ENCODE results near the gene MOB3C.
A peak's percentile ranks its signal among the peaks of the same experiment; 100 is the strongest.

Gene MOB3C

DNA sequence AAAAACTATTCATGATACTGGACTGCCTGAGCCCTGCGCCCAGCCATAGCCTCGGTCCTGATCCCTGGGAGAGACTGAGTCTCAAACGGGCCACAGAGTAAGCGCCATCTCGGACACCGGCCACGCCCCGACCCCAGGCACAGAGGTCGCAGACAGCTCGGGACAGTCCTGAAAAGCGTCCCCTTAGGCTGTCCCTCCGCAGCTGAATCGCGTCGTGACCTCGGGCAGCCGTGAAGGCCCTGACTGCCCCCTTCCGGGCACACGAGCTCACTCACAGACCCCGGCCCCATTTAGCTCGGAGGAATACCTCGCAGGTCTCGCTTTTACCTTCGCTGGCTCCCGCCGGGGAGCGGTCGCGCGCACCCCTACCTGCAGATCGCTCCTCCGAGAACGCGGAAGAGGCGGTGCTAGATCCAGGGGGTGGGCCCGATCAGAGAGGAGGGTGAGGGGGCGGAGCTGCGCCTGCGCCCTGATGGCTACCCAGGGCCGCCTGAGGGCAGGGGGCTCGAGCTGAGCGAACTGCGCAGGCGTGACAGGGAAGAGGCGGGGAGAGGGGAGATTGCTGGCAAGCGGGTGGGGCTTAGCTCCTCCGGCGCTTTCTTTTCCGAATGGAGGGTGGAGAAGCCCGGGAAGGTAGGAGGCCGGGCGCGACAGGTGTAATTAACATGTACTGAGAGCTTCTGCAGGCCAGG, 12.6 kb downstream of the MOB3C start, which contains the start of gene MKNK1:
Gene MKNK1 (minus strand): TSS at position 411 of the 692 bp plus-strand sequence. CDS start 20,941 bp downstream, outside the sequence.
- peak; percentile 97 for DNase-seq

DNA sequence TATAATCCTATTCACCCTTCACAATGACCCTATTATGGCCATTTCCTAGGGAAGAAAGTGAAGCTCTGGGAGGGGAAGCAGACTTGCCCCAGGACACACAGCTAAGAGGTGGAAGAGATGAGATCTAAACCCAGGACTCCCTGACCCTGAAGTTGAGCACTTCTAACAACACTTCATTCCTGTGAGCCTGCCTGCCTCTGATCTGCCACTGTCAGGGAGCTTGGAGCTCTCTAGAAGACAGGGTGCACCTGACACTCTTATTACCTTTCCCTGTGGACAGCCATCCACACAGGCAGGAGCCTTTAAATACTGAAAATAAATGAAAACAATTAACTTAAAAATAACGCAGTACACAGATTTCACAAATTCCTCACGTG, 13.1 kb downstream of the MOB3C start:
- DNase-seq: no peak

DNA sequence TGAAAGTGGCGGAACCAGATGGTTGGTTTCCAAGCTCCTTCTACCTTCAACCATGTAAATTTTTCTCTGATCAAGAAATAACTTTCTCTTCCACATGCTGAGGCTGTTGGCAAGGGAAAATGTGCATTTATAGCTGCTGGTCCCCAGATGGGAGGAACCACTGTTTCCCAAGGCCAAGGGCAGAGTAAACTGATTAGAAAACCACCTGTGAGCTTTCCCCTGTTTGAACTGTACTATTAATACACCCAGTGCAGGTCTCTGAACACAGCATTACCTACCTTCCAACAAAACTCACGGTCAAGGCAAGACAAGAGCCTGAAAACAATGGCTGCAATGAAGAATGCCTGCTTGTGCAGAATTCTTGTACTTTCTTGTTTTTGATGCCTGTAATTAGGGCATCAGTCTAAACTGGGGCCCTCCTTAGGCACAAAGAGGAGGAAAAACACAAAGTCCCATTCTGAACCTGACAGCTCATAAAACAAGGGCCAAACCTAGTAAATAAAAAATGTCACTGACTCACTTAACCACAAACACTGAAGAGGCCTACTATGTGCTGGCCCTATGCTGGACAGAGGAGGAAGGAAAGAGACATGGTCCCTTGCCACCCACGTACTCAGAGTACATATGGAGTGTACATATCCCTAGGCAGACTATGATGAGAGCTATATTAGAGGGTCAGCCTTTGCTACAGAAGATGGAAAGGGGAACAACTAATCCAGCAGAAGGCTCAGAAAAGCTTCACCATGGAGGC, 15.2 kb downstream of the MOB3C start:
- no peak for DNase-seq

DNA sequence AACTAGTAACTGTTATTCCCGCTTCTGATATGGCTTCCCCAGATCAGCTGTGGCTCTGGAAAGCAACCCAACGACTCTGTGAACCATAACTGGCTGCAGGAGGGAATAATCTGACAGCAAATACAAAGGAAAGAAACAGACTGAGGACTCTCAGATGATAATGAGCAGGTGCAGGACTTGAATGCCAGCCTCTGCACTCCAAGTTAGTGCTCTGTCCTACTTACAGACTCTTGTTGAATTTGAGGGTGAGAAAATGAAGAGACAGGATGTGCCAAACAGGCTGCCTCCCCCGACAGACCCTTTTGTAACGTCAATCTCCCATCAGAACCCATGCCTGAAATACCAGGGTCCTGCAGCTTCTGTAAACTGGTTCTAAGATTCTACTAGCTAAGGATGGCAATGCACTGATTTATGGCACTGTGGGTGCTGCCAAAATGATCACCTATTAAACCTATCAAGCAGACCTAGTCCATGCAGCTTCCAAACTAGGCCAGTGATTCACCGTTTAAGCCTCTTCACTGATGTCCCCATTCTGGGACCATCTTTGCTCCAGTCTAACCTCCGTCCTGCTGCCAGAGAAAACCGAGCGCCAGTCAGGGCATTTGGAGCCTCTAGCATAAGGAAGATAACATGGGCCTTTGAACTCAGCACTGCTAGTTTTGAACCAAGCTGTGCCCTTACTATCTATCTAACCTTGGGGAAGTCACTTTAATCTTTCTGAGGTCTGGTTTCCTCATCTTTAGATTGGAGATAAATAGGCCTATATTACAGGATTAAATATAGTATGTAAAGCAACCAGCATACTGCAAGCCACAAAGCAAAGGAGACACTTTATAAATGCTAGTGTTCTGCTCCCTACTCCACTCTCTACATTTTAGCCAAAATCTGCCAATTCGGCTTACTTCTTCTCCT, 17.3 kb downstream of the MOB3C start:
- DNase-seq: no peak

DNA sequence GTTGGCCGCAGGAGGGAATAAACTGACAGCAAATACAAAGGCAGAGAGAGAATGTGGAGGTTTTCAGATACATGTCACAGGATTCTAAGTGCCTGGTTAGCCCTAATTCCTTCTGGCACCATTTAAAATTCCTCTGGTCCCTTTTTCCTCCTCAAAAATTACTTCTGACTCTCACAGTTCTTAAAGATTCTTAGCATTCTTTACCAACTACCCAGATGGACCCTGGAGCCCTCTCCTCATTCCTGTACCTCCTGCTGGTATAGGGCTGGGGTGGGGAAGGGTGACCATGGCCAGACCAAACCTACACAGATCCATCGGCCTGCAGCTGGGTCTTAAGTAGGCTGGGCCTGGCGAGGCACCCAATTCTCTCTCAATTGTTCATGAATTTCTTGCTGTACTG, 19.8 kb downstream of the MOB3C start:
- no peak for DNase-seq

DNA sequence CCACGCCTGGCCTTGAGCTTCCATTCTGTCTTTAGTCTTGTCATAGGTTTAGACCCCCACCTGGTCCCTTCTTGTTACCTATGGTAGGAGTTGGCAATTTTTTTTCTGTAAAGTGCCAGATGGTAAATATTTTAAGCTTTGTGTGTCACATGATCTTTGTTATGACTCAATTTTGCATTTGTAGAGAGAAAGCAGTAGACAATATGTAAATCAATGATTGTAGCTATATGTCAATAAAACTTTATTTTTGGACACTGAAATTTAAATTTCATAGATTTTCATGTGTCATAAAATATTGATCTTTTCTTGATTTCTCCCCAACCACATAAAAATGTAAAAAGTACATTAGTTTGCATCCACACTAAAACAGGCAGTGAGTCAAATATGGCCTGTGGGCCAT, 20.6 kb downstream of the MOB3C start:
- no peak for DNase-seq

DNA sequence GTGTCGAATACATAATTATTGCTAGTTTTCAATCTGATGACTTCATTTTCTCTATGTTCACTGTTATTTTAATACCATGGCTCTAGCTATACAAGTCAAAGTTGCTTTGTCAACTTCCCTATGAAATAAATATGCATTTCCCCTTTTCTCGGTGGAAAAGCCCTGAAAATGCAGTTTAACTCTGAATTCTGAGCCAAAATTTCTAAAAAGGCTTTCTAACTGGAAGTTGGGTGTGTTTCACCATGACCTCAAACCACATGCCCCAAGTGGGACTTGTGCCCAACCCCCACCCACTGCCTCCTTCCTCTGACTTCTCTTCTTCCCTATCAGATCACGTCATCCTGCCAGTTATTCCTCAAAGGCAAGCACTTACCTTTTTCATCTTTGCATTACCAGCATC, 21.5 kb downstream of the MOB3C start:
- DNase-seq: no peak

DNA sequence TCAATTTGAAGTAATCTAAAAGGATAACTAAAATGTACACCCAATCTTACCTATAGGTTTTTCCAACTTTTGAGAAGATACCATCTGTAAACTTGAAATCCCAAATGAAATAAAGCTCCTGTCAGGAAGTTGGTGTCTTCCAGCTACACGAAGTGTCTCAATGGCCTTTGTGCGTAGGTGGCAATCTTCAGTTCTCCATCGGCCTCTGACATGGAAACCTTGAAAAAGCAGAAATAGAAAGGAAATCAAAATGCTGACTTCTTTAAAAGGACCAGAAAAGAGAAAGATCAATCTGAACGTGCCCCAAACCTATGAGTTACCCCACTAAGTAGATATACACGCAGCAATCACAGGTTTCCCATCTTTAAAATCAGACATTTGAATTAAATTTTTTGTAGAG, 22.5 kb downstream of the MOB3C start:
- no peak for DNase-seq

DNA sequence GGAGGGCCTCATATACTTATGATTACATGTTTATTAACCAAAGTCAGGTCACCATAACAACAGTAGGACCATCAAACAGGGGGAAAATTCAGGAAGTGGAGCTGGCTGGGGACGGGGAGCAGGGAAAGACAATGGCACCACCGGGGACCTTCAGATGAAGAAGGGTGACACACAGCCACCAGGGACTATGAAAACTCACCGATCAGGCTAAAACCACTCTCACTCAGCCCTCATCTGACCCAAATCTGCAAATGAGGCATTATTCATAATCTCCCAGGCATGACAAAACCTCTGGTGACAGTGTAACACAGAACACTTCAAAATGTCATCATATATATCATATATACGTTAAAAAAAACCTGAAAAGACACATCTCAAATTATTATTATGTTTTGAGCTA, 23.8 kb downstream of the MOB3C start:
- no peak for DNase-seq

DNA sequence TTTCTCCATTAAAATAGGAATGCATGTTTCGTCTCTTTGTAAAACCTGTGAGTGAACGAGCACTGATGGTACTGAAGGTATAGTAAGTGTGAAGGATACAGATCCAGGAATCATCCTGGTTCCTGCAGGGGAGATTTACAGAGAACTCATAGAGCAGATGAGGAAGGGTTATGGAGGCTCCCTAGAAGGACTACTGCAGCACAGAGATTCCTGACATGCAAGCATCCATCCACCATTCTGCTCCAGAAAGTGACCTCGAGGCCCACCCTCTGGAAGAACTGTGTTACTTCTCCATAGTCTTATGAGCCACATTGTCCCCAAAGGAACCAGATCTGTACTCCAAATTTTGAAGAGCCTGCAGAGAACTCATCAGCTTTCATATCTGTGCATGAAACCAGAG, 27.1 kb downstream of the MOB3C start:
- no peak for DNase-seq

DNA sequence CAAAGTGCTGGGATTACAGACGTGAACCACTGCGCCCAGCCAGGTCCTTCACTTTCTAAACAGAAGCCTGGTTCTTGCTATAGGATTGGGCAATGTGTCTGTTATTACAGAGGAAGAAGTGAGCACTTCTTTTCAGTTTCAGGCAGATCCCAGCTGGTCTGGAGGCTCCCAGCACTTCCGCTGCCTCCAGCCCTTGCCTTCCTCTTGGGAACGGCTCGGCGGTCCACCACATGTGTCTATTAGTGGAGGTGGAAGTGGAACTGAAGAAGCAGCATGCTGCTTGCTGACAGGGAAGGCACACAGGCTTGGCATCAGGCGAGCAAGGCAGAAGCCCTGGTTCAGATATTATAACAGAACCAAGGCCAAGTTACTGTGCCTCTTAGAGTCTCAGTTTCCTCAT, 29.5 kb downstream of the MOB3C start:
- no peak for DNase-seq

DNA sequence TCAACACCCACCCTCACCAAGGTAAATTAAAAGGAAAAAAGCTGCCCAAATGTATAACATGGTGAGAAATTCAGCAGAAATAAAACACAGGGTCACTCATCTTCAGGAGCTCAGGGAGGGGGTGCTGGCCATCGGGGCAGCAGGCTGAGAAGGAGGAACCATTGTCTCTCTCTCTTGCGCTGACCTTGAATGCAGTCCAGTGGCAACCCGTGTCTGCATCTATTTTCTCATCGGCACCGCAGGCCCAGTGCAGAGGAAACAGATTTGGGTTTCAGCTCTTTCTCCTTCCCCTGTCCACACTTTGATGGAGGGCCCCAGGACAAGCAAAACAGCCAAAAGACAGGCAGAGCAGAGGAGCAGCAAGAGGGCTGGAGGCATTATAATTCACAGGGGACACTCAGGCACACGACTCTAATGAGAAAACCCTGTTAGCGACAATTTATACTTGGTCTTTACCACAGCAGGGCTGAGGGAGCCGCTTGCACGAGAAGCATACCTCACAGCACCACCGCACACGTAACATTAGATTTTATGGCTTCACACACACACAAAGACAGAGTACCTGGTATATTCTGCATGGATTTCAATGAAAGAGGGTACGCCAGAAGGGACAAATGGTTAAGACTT, 31.2 kb downstream of the MOB3C start:
- no peak for DNase-seq

DNA sequence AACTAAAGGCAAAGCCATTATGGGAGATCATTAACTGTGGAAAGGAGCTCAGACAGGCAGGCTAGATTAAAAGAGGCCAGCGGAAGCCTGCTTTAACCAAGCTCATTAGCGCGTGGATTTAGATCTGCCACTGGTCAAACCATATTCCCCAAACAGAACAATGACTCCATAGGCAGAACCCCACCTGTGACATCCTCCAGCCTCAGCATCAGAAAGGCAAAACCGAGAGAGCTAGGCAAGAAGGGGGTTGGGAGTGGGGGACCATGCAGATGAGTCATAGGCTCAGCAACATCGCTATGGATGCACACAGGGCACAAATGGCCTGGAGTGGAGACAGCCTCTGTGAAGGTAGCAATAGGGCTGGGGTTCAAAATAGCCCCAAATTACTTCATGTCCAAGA, 33.1 kb downstream of the MOB3C start:
- no peak for DNase-seq

DNA sequence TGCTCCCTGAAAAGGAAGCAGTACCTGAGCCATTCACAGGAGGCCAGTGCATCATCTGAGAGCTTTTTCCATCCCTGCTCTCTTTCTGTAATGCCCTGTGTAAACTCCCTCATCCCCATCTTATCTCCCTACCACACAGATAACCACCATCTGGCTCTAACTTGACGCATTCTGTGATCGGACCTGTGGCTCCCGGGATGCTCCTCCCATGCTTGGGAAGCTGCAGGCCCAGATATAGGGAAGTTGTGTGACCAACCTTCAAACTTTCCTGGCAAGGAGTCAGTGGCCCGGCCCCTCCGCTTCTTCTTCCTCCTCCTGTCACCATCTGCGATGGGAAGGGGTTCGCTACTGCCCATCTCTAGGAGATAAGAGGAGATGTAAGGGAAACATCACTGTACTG, 33.6 kb downstream of the MOB3C start:
- DNase-seq: no peak

DNA sequence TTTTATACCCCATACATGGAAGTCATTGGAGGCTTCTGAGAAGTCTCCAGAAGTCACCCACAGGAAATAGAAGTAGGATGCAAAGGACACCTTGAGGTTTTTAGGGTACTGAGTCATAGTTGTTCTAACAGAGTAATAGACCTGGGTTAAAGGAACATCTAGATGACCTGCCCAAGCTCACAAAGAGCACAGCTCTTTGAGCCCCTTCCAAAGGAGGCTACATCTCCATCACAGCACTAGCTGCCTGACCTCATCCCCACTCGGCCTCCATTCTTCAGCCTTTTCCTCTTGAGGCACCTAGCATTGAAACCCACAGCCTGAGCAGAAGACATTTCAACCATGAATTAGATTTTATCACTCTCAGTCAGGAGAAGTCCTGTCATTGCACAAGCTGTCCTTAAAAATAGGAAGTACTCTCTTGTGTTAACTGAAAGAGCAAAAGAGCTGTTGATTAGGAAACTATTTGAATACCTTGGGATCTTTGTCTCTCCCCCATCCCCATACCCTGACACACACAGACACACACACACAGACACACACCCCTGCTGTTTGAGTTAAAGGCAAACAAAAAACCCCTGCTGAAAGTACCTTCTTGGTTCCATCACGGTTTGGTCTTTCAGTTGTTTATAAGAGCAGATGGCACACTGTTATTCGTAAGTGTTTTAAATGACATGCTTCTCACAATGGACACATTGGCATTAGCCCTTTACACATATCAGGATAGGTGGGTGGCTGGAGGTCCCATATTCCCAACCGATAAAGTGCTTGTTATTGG, 34.7 kb downstream of the MOB3C start:
- no peak for DNase-seq

DNA sequence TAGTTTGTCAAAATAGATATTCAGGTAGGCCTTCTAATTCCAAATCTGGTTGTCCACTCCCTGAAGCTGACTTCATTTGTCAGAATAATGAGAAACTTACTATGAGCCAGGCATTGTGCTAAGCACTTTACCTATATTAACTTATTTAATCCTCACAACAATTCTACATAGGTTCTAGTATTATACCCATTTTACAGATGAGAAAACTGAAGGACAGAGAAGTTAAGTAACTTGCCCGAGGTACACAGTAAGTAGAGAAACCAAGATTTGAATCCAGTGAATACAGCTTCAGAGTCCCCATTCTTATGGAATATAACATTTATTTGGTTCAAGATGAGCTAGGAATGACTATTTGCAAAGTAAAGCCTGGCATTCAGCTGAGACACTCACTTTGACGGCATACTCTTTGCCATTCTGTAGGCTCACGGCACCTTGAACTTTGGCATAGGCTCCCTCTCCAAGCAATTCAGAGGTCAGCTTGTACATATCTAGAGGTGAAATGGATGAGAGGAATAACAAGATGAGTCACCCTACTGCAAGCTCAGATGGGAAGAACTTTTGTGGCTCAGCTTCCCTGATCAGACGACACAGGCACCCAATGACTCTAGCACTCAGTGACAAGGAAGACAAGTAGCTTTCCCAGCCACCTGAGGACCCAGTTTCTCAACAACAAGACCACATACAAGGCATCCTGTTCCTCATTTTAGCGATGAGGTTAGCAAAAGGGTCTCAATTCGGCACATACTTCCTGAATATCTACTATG, 36.3 kb downstream of the MOB3C start:
- no peak for DNase-seq

DNA sequence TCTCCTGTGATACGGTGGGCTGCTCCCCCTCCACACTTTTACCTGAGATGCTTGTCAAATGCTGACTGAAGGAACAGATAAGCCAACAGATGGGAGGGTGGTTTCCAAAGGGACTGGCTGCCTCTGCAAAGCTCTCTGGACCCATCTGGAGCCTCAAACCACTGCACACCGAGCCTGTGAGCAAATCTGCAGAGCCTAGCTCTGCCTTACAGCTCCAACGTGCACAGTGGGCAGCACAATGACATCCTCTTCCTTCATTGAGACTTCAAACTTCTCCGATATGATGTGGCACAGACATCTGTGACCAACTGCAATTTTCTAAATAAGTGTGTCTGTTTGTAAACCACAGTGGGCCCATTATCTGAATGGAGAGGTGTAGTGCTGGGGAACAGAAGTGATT, 38.9 kb downstream of the MOB3C start:
- no peak for DNase-seq

DNA sequence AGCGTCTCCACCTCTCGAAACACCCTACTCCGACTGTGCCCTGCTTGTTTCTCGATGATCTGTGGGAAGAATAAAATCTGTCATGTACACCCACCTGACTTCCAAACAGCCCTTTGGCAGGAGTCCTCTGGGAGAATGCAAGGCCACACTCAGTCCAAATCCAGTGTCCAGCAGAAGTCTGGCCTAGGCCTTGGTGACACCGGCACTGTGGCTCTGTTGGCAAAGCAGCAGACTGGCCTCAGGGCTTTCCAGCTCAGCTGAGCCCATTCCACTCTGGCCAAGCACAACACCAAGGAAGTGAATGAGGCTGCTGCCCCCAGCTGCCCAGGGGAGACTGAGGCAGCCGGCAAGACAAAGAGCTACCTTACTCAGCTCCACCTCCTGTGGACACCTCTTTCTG, 40.0 kb downstream of the MOB3C start:
- no peak for DNase-seq

DNA sequence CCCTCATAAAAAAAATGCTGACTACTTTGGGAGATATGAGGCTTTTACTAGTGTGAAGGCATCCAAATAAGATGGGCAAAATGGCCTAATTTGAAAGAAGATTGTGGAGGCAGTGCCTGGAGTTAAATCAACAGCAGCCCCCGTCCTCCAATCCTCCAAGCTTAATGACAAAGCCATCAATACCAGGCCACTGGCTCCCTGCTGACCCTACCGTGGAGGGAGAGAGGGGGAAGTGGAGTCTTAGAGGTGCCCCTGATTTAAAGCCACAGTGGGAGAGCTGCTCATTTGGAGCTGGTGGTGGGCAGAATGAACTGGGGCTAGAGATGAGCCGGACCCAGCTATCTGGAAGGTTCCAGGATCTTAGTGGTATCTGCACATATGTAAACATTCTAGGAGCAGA, 40.8 kb downstream of the MOB3C start:
- DNase-seq: no peak

DNA sequence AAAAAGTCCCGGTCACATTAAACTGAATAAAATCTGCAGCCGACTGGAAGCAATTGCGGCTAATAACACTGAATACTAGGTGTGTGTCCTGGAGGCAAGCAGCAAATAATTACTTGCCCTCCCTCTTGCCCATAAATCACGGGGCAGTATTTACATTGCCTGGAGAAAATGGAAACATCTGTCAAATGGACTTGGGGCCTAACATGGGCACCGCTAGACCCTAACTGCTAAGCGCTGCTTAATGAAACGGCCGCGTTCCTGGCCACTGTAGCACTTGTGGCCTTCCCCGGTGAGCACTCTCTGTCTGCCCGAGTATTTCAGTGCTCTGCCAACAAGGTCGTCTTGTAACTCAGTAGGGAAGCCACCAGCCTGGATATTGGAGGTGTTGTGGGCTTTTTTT, 41.3 kb downstream of the MOB3C start:
- no peak for DNase-seq

DNA sequence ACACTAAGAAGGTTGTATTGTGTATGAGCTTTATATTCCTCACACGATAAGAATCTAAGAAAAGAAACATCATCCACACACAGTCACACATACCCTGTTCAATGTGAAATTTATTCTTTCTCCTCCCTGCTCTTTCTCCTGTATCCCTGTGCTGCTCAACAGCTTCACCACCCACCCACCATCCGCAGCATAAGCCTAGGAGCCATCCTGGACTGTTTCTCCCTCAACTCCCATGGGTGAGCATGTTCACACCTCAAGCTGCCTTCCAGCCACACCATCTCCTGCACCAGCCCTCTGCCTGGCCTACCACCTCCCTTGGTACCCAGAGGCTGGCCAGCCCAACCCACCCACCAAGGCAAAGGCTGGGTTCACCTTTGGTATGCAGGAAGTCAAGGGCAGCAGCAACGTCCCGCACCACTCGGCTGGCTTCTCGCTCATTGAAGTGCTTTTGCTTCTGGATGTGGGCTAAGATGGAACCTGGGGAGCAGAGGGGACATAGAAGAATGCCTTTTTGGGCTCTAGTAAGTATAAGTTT, 44.9 kb downstream of the MOB3C start:
- DNase-seq: no peak

All from activated gamma-delta T cell (primary cell).